ENCODE results near the gene PSMB10. TPM values are rescaled to one million over a fixed set of nuclear protein-coding genes. Genes with fewer than 3 reads are reported as not detected.
A peak's percentile ranks its signal among the peaks of the same experiment; 100 is the strongest.

The PSMB10 gene
- total RNA-seq, 1 donor from 2014 or later: 55.8 TPM

DNA sequence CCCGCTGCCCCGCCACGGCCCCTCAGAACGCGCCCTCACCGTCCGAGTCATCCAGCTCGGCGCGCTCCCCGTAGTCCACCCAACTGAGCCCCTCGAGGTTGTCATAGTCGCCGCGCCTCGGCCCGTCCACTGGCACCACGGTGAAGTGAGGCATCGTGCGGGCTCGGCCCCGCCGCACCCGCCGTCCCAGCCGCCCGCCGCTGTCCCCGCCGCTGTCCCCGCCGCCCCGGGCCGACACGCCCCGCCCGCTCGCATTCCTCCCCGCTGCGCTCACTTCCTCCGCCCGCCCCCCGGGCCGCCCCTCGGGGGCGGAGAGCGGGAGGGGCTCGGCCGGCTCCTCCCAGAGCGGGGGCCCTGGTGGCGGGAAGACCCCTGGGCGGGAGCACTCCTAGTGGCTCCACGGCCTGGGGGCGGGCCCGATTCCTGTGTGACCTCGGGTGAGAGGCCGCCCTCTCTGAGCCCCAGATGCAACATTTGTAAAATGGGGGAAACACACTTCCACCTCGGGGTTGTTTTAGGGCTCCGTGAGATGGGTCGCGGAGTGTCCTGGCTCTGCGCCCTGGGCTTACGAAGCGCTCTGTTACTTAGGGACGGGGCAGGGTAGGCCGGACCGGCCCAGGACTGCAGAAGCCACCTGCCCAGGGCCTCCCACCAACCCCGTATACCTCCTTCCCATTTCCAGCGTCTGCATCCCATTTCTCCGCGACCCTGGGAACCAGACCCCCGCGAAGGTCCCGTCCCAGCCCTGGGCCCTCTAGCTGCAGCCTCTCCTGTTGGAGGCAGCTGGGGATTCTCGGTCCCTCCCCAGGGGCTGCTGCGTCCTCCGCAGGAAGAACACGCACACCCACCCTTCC, 32.0 kb upstream of the PSMB10 start, which contains the start of gene SLC12A4:
TSS of gene SLC12A4 (minus strand) at position 238 of the 854 bp plus-strand sequence. CDS start at position 154, 84 bp downstream.
- Histone ChIP-seq H3K27me3 (ENCODE audit: low read depth) (no peaks in the 10 kb centered on the region), H3K27ac (replicated peaks) (peak within 1 kb of the TSS; percentile 100), H3K9me3 (replicated peaks) (no peaks in the 10 kb centered on the region), H3K4me1 (peaks cover 59% of the 10 kb centered on the region), H3K4me3 (peak within 1 kb of the TSS; percentile 96), H3K36me3 (no peaks in the 10 kb centered on the region)
- TF ChIP-seq, protein P1, sequence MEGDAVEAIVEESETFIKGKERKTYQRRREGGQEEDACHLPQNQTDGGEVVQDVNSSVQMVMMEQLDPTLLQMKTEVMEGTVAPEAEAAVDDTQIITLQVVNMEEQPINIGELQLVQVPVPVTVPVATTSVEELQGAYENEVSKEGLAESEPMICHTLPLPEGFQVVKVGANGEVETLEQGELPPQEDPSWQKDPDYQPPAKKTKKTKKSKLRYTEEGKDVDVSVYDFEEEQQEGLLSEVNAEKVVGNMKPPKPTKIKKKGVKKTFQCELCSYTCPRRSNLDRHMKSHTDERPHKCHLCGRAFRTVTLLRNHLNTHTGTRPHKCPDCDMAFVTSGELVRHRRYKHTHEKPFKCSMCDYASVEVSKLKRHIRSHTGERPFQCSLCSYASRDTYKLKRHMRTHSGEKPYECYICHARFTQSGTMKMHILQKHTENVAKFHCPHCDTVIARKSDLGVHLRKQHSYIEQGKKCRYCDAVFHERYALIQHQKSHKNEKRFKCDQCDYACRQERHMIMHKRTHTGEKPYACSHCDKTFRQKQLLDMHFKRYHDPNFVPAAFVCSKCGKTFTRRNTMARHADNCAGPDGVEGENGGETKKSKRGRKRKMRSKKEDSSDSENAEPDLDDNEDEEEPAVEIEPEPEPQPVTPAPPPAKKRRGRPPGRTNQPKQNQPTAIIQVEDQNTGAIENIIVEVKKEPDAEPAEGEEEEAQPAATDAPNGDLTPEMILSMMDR (IDR thresholded peaks at IDR 0.05; ENCODE audit: borderline replicate concordance): peak; percentile 23
- intact Hi-C loops (cut with micrococcal nuclease): no loop called here
- DNase-seq: peak; percentile 90

DNA sequence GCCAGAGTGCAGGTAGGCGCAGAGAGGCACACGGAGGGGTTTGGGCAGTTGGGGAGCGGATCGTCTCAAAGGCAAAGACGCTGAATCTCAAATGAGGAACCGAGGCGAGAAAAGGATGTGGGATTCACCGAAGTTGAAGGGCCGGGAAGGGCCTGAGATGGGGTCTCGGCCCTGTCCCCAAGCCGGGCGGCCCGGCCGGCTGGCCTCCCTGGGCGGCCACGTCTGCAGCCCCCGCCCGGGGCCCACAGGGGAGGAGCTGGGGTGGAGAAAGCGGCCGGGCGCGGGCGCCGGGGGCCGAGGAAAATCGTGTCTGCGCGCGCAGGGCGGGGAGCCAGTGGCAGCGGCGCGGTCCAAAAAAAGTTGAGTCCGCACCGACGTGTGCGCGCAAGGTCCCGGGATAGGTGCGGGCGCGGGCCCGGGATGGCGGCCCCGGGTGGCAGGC, 31.3 kb upstream of the PSMB10 start:
- Histone ChIP-seq H3K9me3 (replicated peaks) (no peaks in the 10 kb centered on the region), H3K27me3 (ENCODE audit: low read depth) (no peaks in the 10 kb centered on the region), H3K36me3 (peaks cover 4% of the 10 kb centered on the region), H3K4me1 (peaks cover 65% of the 10 kb centered on the region), H3K4me3 (peak overlapping the region; percentile 96), H3K27ac (replicated peaks) (peak overlapping the region; percentile 100)
- intact Hi-C loops (cut with micrococcal nuclease): no loop called here
- peak; percentile 64 for DNase-seq
- TF ChIP-seq, protein P1 (IDR thresholded peaks at IDR 0.05; ENCODE audit: borderline replicate concordance): no peak

DNA sequence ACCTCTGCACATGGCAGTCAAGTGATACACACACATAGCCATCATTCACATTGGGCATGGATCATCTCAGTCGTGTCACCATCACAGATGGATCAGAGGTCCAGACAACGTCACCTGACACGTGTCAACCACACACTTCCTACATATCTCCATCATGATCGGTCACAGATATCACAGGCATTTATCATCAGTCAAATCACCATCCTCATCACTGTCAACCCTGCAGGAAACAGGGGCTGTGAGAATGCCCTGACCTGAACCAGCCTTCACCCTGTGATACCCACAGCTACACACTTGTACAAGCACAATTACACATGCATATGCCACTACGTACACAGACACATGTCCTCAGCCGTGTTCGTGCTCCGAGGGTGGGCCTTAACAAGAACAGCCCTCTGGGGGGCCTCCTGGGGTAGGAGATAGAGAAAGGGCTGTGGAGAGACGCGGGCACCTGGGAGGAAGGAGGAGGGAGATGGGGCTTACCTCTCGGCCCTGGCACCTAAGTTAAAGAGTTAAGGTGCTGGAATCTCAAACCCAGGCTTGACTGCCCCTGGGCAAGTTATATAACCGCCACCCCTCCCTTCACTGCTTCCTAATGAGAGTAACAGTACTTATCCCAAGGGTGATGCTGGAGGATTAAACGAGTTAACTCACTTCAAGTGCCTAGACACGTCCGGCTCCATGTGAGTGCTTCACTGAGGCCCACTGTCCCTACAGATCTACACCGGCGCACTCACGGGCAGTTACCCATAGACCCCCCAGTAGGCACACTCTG, 30.7 kb upstream of the PSMB10 start:
- peaks cover 10% of the 10 kb centered on the region for H3K36me3 ChIP-seq
- no peaks in the 10 kb centered on the region for H3K27me3 ChIP-seq (ENCODE audit: low read depth)
- H3K27ac ChIP-seq (replicated peaks): peak overlapping the region; percentile 100
- no peak for DNase-seq
- intact Hi-C loops (cut with micrococcal nuclease): no loop called here
- TF ChIP-seq, protein P1 (IDR thresholded peaks at IDR 0.05; ENCODE audit: borderline replicate concordance): no peak
- no peaks in the 10 kb centered on the region for H3K9me3 ChIP-seq (replicated peaks)
- peaks cover 71% of the 10 kb centered on the region for H3K4me1 ChIP-seq
- H3K4me3 ChIP-seq: peak overlapping the region; percentile 96

DNA sequence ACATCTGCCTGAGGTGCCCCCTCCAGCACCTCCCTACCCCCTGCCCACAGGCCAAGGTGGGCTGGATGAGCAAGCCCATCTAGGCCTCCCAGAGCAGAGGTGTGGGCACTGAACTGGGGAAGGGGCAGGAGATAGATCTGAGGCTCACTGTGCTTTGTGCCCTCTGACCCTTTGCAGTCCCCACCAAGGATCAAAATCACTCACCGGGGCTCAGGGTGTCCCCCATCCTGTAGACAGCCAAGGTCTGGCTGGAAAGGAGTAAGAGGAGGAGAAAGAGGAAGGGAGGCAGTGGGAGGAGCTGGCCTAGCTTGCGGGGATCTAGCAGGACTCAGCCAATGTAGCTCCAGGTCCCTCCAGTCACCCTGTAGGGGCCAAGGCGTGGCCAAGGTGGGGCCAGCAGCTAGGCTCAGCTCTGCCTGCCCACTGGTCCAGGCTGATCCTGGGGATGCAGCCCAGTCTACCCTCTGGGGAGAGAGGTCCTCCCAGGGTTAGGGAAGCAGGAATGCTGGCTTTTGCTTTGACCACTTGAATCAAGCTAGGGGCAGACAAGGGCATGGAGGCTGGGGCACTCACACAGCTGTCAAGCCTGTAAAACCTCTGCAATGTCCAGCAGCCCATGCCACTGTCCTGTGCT, 30.0 kb upstream of the PSMB10 start:
- peak overlapping the region; percentile 100 for H3K27ac ChIP-seq (replicated peaks)
- H3K9me3 ChIP-seq (replicated peaks): no peaks in the 10 kb centered on the region
- TF ChIP-seq, protein P1 (IDR thresholded peaks at IDR 0.05; ENCODE audit: borderline replicate concordance): no peak
- intact Hi-C loops (cut with micrococcal nuclease): no loop called here
- peaks cover 17% of the 10 kb centered on the region for H3K36me3 ChIP-seq
- H3K4me3 ChIP-seq: peak overlapping the region; percentile 96
- DNase-seq: no peak
- no peaks in the 10 kb centered on the region for H3K27me3 ChIP-seq (ENCODE audit: low read depth)
- H3K4me1 ChIP-seq: peaks cover 78% of the 10 kb centered on the region

All from left ventricle myocardium inferior (tissue), 1 donor.